GM12891 (cell line): ENCODE measurements around the gene CD81.

Source experiments
- POLR2A ChIP-seq: IDR thresholded peaks from 2 replicates; pipeline ENCODE4 v1.6.1; 2011; ENCODE audit warnings: low read depth, low read length, control low read depth
- POLR2AphosphoS5 ChIP-seq: IDR thresholded peaks from 2 replicates; pipeline ENCODE4 v1.6.1; 2011; ENCODE audit warnings: low read depth, low read length, control low read depth
- TAF1 ChIP-seq: IDR thresholded peaks from 2 replicates; pipeline ENCODE4 v1.6.1; 2011; ENCODE audit warnings: low read depth, low read length, control low read depth

DNA sequence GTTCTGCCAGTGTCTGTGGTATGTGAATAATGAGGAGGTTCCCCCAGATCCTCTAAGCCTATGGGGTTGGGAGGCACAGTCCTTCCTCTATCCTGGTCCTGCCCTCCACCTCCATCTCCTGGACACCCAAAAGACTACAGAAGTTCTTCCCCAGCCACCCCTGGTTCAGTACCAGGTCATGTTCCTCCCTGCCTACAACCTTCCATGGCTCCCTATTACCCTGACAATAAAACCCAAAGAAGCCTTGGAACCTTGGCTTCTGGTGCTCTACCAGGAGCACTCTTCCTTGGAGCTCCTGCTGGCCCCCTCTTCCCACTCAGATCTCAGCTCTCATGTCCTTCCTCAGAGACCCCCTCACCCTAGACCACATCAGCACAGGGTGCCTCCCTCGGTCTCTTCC is 54.3 kb downstream of the CD81 start:
- TF ChIP-seq POLR2AphosphoS5 (no peak), POLR2A (no peak), TAF1 (no peak)
